OCI-LY7 (cell line): ENCODE measurements around the gene APBB2. TPM values are rescaled to one million over a fixed set of nuclear protein-coding genes. Genes with fewer than 3 reads are reported as not detected.

Source experiments
- BruUV-seq: library from RNA; stranded (reverse); fragments of 400-500 nt; replicated peaks from 2 replicates; lab custom pipeline; 2021; lab: Mats Ljungman, UMichigan
- CTCF ChIA-PET: fragments of 300-600 bp; sonication (Branson Sonifier 250); formaldehyde crosslinking; loops from one replicate; lab custom pipeline; 2022; ENCODE audit warnings: antibody characterized with exemption; ENCODE audit not compliant: unreplicated experiment; lab: Charles Lee
- POLR2A ChIA-PET: fragments of 300-600 bp; sonication (Branson Sonifier 250); formaldehyde crosslinking; loops from one replicate; lab custom pipeline; 2022; ENCODE audit warnings: antibody characterized with exemption; lab: Charles Lee
- DNase-seq: peaks from one replicate; pipeline ENCODE4 v3.0.0-alpha.2; 2015; ENCODE audit warnings: low spot score
- H2AFZ ChIP-seq: fragments of 200-600 bp; sonication (generic), shearing (Covaris generic); 2 replicates; pipeline ENCODE4 v1.6.1; 2014; ENCODE audit warnings: mild to moderate bottlenecking, antibody characterized with exemption, low read length, moderate library complexity
- H3K27ac ChIP-seq: fragments of 200-600 bp; sonication (generic); 2 replicates; pipeline ENCODE4 v1.5.1; 2014; ENCODE audit warnings: mixed run types, low read depth, mild to moderate bottlenecking, moderate library complexity, low read length, inconsistent platforms; ENCODE audit not compliant: poor library complexity, severe bottlenecking
- H3K36me3 ChIP-seq: fragments of 200-600 bp; sonication (generic); 2 replicates; pipeline ENCODE4 v1.6.1; 2014; ENCODE audit warnings: mild to moderate bottlenecking, antibody characterized with exemption, low read length, moderate library complexity, mixed read lengths; ENCODE audit not compliant: insufficient read depth
- H3K4me1 ChIP-seq: fragments of 200-600 bp; sonication (generic); 2 replicates; pipeline ENCODE4 v1.5.1; 2014; ENCODE audit warnings: mild to moderate bottlenecking, low read length; ENCODE audit not compliant: insufficient read depth, poor library complexity, severe bottlenecking
- H3K4me2 ChIP-seq: fragments of 200-600 bp; sonication (generic); 2 replicates; pipeline ENCODE4 v1.6.1; 2014; ENCODE audit warnings: mild to moderate bottlenecking, low read length
- H3K4me3 ChIP-seq: fragments of 200-600 bp; sonication (generic); 2 replicates; pipeline ENCODE4 v1.5.1; 2014; ENCODE audit warnings: mild to moderate bottlenecking, low read depth, low read length; ENCODE audit not compliant: poor library complexity, severe bottlenecking
- H3K79me2 ChIP-seq: fragments of 200-600 bp; sonication (generic); 2 replicates; pipeline ENCODE4 v1.6.1; 2016; ENCODE audit warnings: low read depth, mild to moderate bottlenecking, low read length, moderate library complexity, mixed read lengths; ENCODE audit not compliant: insufficient read depth
- H3K9me2 ChIP-seq: fragments of 200-600 bp; sonication (generic); 2 replicates; pipeline ENCODE4 v1.6.1; 2016; ENCODE audit warnings: mild to moderate bottlenecking, low read length, mixed read lengths; ENCODE audit not compliant: insufficient read depth
- H3K9me3 ChIP-seq: fragments of 200-600 bp; sonication (generic); 2 replicates; pipeline ENCODE4 v1.6.1; 2014; ENCODE audit warnings: mild to moderate bottlenecking, mixed run types, low read length, mixed read lengths
- H4K20me1 ChIP-seq: fragments of 200-600 bp; sonication (generic); 2 replicates; pipeline ENCODE4 v1.6.1; 2014; ENCODE audit warnings: mild to moderate bottlenecking, antibody characterized with exemption, low read length, moderate library complexity, mixed read lengths; ENCODE audit not compliant: insufficient read depth
- EZH2phosphoT487 ChIP-seq: fragments of 200-600 bp; sonication (generic); IDR thresholded peaks from 2 replicates; pipeline ENCODE4 v1.6.1; 2018; ENCODE audit warnings: low read depth, borderline replicate concordance, mild to moderate bottlenecking, mixed run types, antibody characterized with exemption, low read length, moderate library complexity, mixed read lengths
- intact Hi-C: fragments of 100-400 bp; cut with micrococcal nuclease; formaldehyde crosslinking; loops from one replicate; pipeline ENCODE4 v1.10.0; 2022; ENCODE audit not compliant: unreplicated experiment
- total RNA-seq, 2 experiments: library from RNA; depleted of rRNA in 1 of 2; stranded (reverse); fragments of >200 nt in 1 of 2; shearing (Covaris generic) in 1 of 2; gene quantifications; 2 replicates each; pipeline ENCODE4 v1.2.3, GENCODE V29; 2014 to 2022
- TF ChIP-seq, protein P1 (sequence below): fragments of 200-600 bp; sonication (generic); conservative IDR thresholded peaks from 2 replicates; pipeline ENCODE4 v1.5.1; 2014; ENCODE audit warnings: mild to moderate bottlenecking, antibody characterized with exemption, low read length, moderate library complexity, mixed read lengths

Gene APBB2
- total RNA-seq, 2 experiments from 2014 or later: 66.4 to 88.5 TPM

DNA sequence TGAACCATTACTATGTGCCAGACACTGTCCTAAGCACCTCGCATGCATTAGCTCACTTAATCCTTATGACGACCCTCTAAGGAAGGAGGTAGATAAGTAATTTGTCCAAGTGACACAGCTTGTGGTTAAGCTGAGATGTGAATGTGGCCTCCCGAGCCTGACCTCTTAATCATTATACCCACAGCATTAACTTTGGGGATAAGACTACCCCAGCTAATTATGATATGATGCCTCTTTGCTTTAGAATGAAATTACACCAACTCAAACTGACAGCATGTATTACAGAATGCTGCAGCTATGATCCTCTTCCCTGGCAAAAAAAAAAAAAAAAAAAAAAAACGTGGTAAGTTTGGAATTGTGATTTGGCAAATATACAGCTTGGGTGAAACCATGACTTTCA lies 53.5 kb downstream of the APBB2 start:
- Histone ChIP-seq H3K4me2 (no peak overlapping the region), H3K4me3 (no peak overlapping the region), H3K4me1 (no peaks in the 10 kb centered on the region), H3K9me2 (no peaks in the 10 kb centered on the region), H3K27ac (no peak overlapping the region), H3K36me3 (no peaks in the 10 kb centered on the region), H3K9me3 (no peaks in the 10 kb centered on the region), H4K20me1 (no peaks in the 10 kb centered on the region), H2AFZ (no peak overlapping the region), H3K79me2 (peaks cover 10% of the 10 kb centered on the region; the same call in 1 of the 2 replicates)
- intact Hi-C loops: no loop called here
- CTCF ChIA-PET: no interaction called here
- POLR2A ChIA-PET: interaction anchor here (0.7 to 1.2 kb wide), 5 partner anchors 12 to 181 kb away, joined by 3 to 6 read pairs (median 4); no protein-coding TSS in a partner anchor
- no TSS peak for BruUV-seq
- TF ChIP-seq EZH2phosphoT487: no peak
- TF ChIP-seq, protein P1, sequence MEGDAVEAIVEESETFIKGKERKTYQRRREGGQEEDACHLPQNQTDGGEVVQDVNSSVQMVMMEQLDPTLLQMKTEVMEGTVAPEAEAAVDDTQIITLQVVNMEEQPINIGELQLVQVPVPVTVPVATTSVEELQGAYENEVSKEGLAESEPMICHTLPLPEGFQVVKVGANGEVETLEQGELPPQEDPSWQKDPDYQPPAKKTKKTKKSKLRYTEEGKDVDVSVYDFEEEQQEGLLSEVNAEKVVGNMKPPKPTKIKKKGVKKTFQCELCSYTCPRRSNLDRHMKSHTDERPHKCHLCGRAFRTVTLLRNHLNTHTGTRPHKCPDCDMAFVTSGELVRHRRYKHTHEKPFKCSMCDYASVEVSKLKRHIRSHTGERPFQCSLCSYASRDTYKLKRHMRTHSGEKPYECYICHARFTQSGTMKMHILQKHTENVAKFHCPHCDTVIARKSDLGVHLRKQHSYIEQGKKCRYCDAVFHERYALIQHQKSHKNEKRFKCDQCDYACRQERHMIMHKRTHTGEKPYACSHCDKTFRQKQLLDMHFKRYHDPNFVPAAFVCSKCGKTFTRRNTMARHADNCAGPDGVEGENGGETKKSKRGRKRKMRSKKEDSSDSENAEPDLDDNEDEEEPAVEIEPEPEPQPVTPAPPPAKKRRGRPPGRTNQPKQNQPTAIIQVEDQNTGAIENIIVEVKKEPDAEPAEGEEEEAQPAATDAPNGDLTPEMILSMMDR: no peak
- no peak for DNase-seq

DNA sequence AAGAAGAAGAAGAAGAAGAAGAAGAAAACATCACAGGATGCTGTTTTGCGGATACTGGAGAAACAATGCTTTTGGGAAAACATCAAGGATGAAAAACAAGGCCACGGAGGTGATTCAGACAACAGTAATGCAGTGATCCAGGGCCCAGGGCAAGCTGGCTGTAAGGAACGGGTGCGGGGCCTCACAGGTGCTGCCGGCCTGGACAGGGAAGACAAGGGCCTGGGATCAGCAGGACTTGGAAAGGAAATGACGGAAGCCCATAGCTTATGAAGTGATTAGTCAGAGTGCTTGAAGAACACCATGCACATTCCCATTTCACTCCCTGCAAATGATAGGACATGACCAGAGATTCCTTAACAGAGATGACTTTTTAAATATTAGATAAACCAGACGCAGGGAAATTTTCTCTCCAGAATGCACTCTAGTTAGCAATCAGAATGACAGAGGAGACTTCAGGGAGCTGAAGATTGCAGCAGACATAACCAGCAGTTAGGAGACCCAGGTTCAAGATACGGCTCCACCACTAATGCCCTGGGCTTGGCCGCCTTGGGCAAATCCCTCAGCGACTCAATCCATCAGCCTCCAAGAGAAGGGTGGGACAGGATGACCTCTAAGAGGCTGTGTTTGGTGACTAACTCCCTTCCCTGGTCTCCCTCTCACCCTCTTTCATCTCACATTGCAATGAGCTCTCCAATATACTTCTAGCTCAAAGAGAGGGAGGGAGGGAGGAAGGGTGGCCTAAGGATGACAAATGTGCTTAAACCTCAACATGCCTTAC lies 54.1 kb downstream of the APBB2 start:
- ChIA-PET POLR2A (interaction anchor here (0.6 to 1.2 kb wide), 10 partner anchors 11 to 298 kb away, joined by 3 to 5 read pairs (median 4); no protein-coding TSS in a partner anchor), CTCF (no interaction called here)
- BruUV-seq: no TSS peak
- Histone ChIP-seq H3K4me1 (no peaks in the 10 kb centered on the region), H3K79me2 (peaks cover 15% of the 10 kb centered on the region; the same call in 1 of the 2 replicates), H3K4me2 (no peak overlapping the region), H3K27ac (no peak overlapping the region), H3K4me3 (no peak overlapping the region), H3K9me2 (no peaks in the 10 kb centered on the region), H3K9me3 (no peaks in the 10 kb centered on the region), H2AFZ (no peak overlapping the region), H3K36me3 (no peaks in the 10 kb centered on the region), H4K20me1 (no peaks in the 10 kb centered on the region)
- intact Hi-C loops: no loop called here
- no peak for DNase-seq
- TF ChIP-seq, protein P1: no peak
- TF ChIP-seq EZH2phosphoT487: no peak

DNA sequence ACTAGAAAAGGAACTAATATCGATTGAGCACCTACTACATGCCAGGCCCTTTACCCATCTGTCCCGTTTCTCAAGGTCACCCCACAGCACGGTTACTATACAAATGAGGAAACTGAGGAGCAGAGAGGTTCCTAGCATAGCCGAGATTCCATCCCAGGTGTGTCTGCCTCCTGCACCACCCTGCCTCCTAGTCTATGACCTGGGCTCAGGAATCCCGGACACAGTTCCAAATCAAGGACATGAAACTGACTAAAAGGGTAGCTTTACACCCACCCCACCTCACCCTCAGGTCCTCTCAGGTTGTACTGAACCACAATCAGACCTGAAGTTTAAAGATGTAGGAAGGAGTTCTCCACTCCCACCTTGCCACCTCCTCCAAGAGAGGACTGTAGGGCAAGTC lies 55.6 kb downstream of the APBB2 start:
- Histone ChIP-seq H3K4me2 (no peak overlapping the region), H3K4me3 (no peak overlapping the region), H4K20me1 (no peaks in the 10 kb centered on the region; the same call in 1 of the 2 replicates), H2AFZ (no peak overlapping the region), H3K9me3 (no peaks in the 10 kb centered on the region), H3K79me2 (peaks cover 22% of the 10 kb centered on the region), H3K27ac (no peak overlapping the region), H3K36me3 (no peaks in the 10 kb centered on the region), H3K4me1 (no peaks in the 10 kb centered on the region), H3K9me2 (no peaks in the 10 kb centered on the region)
- ChIA-PET CTCF (no interaction called here), POLR2A (interaction anchor here (0.7 kb wide), 1 partner anchor 27 kb away, joined by 3 read pairs; no protein-coding TSS in a partner anchor)
- BruUV-seq: no TSS peak
- DNase-seq: no peak
- intact Hi-C loops: no loop called here
- TF ChIP-seq, protein P1: no peak
- TF ChIP-seq EZH2phosphoT487: no peak
